ENCODE measurements around the gene UFD1.

Gene UFD1

GRCh38 chr22:19504900-19505734, 26.1 kb upstream of the UFD1 start:
- ChIA-PET CTCF (interaction anchor here (0.6 to 1.0 kb wide), 2 partner anchors 26 to 506 kb away, joined by 3 to 4 read pairs; partner anchors contain the start of genes CDC45 and UFD1), POLR2A (interaction anchor here (1.0 to 1.4 kb wide), 2 partner anchors 8 to 26 kb away, joined by 3 to 4 read pairs; partner anchors contain the start of gene CDC45)
- DNase-seq (ENCODE audit: extremely low spot score): peak; percentile 6
- no peak for TF ChIP-seq NFRKB (IDR thresholded peaks at IDR 0.05)
- no peak for TF ChIP-seq SUZ12 (IDR thresholded peaks at IDR 0.05)
- TF ChIP-seq BHLHE40 (IDR thresholded peaks at IDR 0.05; ENCODE audit: borderline replicate concordance): no peak
- TF ChIP-seq L3MBTL2 (conservative IDR thresholded peaks at IDR 0.05): no peak
- no peak for TF ChIP-seq CTBP1 (IDR thresholded peaks at IDR 0.05; ENCODE audit: borderline replicate concordance)
- no peak for TF ChIP-seq FOXM1 (IDR thresholded peaks at IDR 0.05; ENCODE audit: borderline replicate concordance)
- no peak for TF ChIP-seq FOXK2 (IDR thresholded peaks at IDR 0.05)
- no peak for TF ChIP-seq FOXA1 (IDR thresholded peaks at IDR 0.05)

GRCh38 chr22:19503869-19504268, 24.9 kb upstream of the UFD1 start:
- CTCF ChIA-PET: interaction anchor here (1.0 kb wide), 1 partner anchor 25 kb away, joined by 3 read pairs; the partner anchor contains the start of genes CDC45 and UFD1
- no peak for DNase-seq (ENCODE audit: extremely low spot score)
- POLR2A ChIA-PET: no interaction called here
- no peak for TF ChIP-seq FOXK2 (IDR thresholded peaks at IDR 0.05)
- TF ChIP-seq PKNOX1 (IDR thresholded peaks at IDR 0.05): no peak
- TF ChIP-seq NFRKB (IDR thresholded peaks at IDR 0.05): no peak
- no peak for TF ChIP-seq FOXA1 (IDR thresholded peaks at IDR 0.05)
- no peak for TF ChIP-seq BHLHE40 (IDR thresholded peaks at IDR 0.05; ENCODE audit: borderline replicate concordance)
- no peak for TF ChIP-seq SP1 (IDR thresholded peaks at IDR 0.05)
- no peak for TF ChIP-seq CTBP1 (IDR thresholded peaks at IDR 0.05; ENCODE audit: borderline replicate concordance)
- TF ChIP-seq SUZ12 (IDR thresholded peaks at IDR 0.05): no peak
- TF ChIP-seq FOXM1 (IDR thresholded peaks at IDR 0.05; ENCODE audit: borderline replicate concordance): no peak
- TF ChIP-seq ZNF384 (IDR thresholded peaks at IDR 0.05): no peak
- TF ChIP-seq TARDBP (IDR thresholded peaks at IDR 0.05): no peak
- TF ChIP-seq LEF1 (IDR thresholded peaks at IDR 0.05; ENCODE audit: borderline replicate concordance): no peak
- no peak for TF ChIP-seq HDGF (IDR thresholded peaks at IDR 0.05; ENCODE audit: borderline replicate concordance)
- TF ChIP-seq ARNT (IDR thresholded peaks at IDR 0.05): no peak
- no peak for TF ChIP-seq L3MBTL2 (conservative IDR thresholded peaks at IDR 0.05)
- no peak for TF ChIP-seq ELF4 (IDR thresholded peaks at IDR 0.05)

DNA sequence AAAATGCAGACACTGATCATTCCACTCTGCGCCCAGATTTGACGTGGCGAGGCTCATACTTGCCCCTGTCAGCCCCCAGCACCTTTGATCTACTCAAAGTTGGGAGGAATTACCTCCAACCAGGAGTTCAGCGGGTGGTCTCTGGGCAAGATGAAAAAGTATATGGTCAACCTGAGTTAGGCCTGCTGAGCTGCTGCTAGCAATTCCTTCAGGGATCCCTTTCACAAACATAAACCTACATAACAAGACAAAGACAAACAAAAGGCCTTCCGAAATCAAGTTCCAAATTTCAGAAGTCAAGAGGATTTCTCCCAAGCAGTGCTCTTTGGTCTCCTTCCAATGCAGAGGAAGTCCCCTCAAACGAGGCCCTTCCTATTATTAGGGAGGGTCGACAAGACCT, 24.4 kb upstream of the UFD1 start:
- no peak for DNase-seq (ENCODE audit: extremely low spot score)
- CTCF ChIA-PET: no interaction called here
- POLR2A ChIA-PET: interaction anchor here (1.2 kb wide), 1 partner anchor 12 kb away, joined by 4 read pairs; no protein-coding TSS in a partner anchor
- no peak for TF ChIP-seq FOXM1 (IDR thresholded peaks at IDR 0.05; ENCODE audit: borderline replicate concordance)
- TF ChIP-seq SUZ12 (IDR thresholded peaks at IDR 0.05): no peak
- TF ChIP-seq ARNT (IDR thresholded peaks at IDR 0.05): no peak
- no peak for TF ChIP-seq ELF4 (IDR thresholded peaks at IDR 0.05)
- no peak for TF ChIP-seq HDGF (IDR thresholded peaks at IDR 0.05; ENCODE audit: borderline replicate concordance)
- no peak for TF ChIP-seq SP1 (IDR thresholded peaks at IDR 0.05)
- TF ChIP-seq FOXK2 (IDR thresholded peaks at IDR 0.05): no peak
- TF ChIP-seq ZNF384 (IDR thresholded peaks at IDR 0.05): no peak
- no peak for TF ChIP-seq NFRKB (IDR thresholded peaks at IDR 0.05)
- no peak for TF ChIP-seq CTBP1 (IDR thresholded peaks at IDR 0.05; ENCODE audit: borderline replicate concordance)
- TF ChIP-seq L3MBTL2 (conservative IDR thresholded peaks at IDR 0.05): no peak
- no peak for TF ChIP-seq FOXA1 (IDR thresholded peaks at IDR 0.05)
- TF ChIP-seq BHLHE40 (IDR thresholded peaks at IDR 0.05; ENCODE audit: borderline replicate concordance): no peak
- no peak for TF ChIP-seq PKNOX1 (IDR thresholded peaks at IDR 0.05)
- no peak for TF ChIP-seq TARDBP (IDR thresholded peaks at IDR 0.05)
- TF ChIP-seq LEF1 (IDR thresholded peaks at IDR 0.05; ENCODE audit: borderline replicate concordance): no peak

DNA sequence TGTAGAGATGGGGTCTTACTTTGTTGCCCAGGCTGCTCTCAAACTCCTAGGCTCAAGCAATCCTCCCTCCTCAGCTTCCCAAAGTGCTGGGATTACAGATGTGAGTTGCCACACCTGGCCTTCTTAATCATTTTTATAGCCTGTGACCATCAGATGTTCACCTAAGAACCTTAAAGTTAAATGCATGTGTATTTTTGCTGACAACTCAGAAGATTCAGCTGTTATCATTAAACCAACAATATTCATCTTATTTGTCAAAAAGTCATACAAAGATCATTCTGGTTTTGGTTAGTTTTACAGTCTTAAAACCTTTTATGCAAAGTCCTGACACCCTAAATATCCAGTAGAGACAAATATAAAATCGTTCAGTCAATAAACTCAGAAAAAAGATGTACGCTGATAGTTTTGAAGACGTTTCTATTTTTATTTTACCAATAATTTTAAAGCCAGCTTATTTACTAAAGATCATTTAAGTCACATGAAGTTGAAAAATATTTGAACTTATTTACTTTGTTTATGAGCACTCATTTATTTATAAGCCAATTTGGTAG, 23.0 kb upstream of the UFD1 start:
- TF ChIP-seq FOXA1 (IDR thresholded peaks at IDR 0.05) (no peak), ZNF384 (IDR thresholded peaks at IDR 0.05) (no peak), LEF1 (IDR thresholded peaks at IDR 0.05; ENCODE audit: borderline replicate concordance) (no peak), SUZ12 (IDR thresholded peaks at IDR 0.05) (no peak), FOXK2 (IDR thresholded peaks at IDR 0.05) (no peak), FOXM1 (IDR thresholded peaks at IDR 0.05; ENCODE audit: borderline replicate concordance) (no peak), PKNOX1 (IDR thresholded peaks at IDR 0.05) (no peak), SP1 (IDR thresholded peaks at IDR 0.05) (no peak), TARDBP (IDR thresholded peaks at IDR 0.05) (no peak), CTBP1 (IDR thresholded peaks at IDR 0.05; ENCODE audit: borderline replicate concordance) (no peak), ELF4 (IDR thresholded peaks at IDR 0.05) (no peak)
- CTCF ChIA-PET: no interaction called here
- POLR2A ChIA-PET: interaction anchor here (0.6 to 1.2 kb wide), 3 partner anchors 13 to 14 kb away, joined by 4 read pairs; no protein-coding TSS in a partner anchor
- DNase-seq (ENCODE audit: extremely low spot score): no peak

DNA sequence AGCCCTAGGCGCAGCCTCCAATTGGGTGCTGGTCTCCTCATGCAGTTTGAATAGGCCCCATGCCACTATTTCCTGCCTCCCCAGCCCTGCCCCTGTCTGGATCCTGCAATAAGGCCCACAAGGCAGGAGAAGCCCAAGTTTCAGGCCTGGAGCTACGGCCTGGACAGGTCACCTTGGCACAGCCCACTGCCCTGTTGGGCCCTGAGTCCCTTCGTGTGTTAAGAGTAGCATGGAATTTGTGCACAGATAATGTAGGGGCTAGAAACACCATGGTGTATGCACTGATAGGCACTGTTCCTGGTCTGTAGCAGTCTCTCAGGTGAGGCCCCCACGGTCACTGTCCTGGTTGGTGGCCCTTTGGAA, 20.9 kb upstream of the UFD1 start:
- TF ChIP-seq FOXA1 (IDR thresholded peaks at IDR 0.05): no peak
- no peak for TF ChIP-seq ARNT (IDR thresholded peaks at IDR 0.05)
- no peak for TF ChIP-seq SUZ12 (IDR thresholded peaks at IDR 0.05)
- TF ChIP-seq SP1 (IDR thresholded peaks at IDR 0.05): no peak
- no peak for TF ChIP-seq LEF1 (IDR thresholded peaks at IDR 0.05; ENCODE audit: borderline replicate concordance)
- no peak for TF ChIP-seq FOXK2 (IDR thresholded peaks at IDR 0.05)
- TF ChIP-seq TARDBP (IDR thresholded peaks at IDR 0.05): no peak
- TF ChIP-seq FOXM1 (IDR thresholded peaks at IDR 0.05; ENCODE audit: borderline replicate concordance): no peak
- no peak for TF ChIP-seq ZNF384 (IDR thresholded peaks at IDR 0.05)
- TF ChIP-seq CTBP1 (IDR thresholded peaks at IDR 0.05; ENCODE audit: borderline replicate concordance): no peak
- TF ChIP-seq NFRKB (IDR thresholded peaks at IDR 0.05): no peak
- TF ChIP-seq HDGF (IDR thresholded peaks at IDR 0.05; ENCODE audit: borderline replicate concordance): no peak
- TF ChIP-seq ELF4 (IDR thresholded peaks at IDR 0.05): no peak
- ChIA-PET CTCF (no interaction called here), POLR2A (interaction anchor here (0.5 to 1.1 kb wide), 2 partner anchors 20 to 22 kb away, joined by 3 read pairs; partner anchors contain the start of gene CDC45)
- no peak for DNase-seq (ENCODE audit: extremely low spot score)

All from HEK293T (cell line).